Natural killer cell (primary cell): ENCODE measurements around the gene UBTD1. TPM values are rescaled to one million over a fixed set of nuclear protein-coding genes. Genes with fewer than 3 reads are reported as not detected.

Experiments used
- ATAC-seq, 3 donors: fragments of 150-1000 bp in 2 of 3; fragments of 200-7000 bp in 1 of 3; cut with Tn5 transposase; 1 replicate in 1 of 3; 2 replicates in 2 of 3; pipeline ENCODE4 v1.10.0; 2021; ENCODE audit warnings: mild to moderate bottlenecking in 2 of 3, moderate library complexity in 2 of 3
- DNase-seq, 2 donors: peaks; one replicate each; pipeline versions ENCODE4 v3.0.0 to v3.0.0-alpha.2; 2013 to 2021; ENCODE audit warnings: mixed read lengths in 1 of 2
- H3K27ac ChIP-seq: one replicate; pipeline ENCODE4 v1.5.1; 2013; ENCODE audit warnings: mild to moderate bottlenecking, low read length
- H3K27me3 ChIP-seq: one replicate; pipeline ENCODE4 v1.6.1; 2013; ENCODE audit warnings: low read length; ENCODE audit not compliant: control insufficient read depth, insufficient read depth
- H3K36me3 ChIP-seq: one replicate; pipeline ENCODE4 v1.6.1; 2013; ENCODE audit warnings: low read length; ENCODE audit not compliant: control insufficient read depth, insufficient read depth
- H3K4me1 ChIP-seq: one replicate; pipeline ENCODE4 v1.6.1; 2013; ENCODE audit warnings: low read length; ENCODE audit not compliant: control insufficient read depth, insufficient read depth
- H3K4me3 ChIP-seq: one replicate; pipeline ENCODE4 v1.5.1; 2013; ENCODE audit warnings: low read length
- H3K9me3 ChIP-seq: one replicate; pipeline ENCODE4 v1.6.1; 2013; ENCODE audit warnings: low read length; ENCODE audit not compliant: control insufficient read depth, insufficient read depth
- H3K27ac Mint-ChIP-seq, 2 donors: one replicate each; pipeline ENCODE4 v1.8.0; 2022; ENCODE audit warnings: mild to moderate bottlenecking in 2 of 2, mixed read lengths in 2 of 2, moderate library complexity in 1 of 2
- H3K27me3 Mint-ChIP-seq, 2 donors: one replicate each; pipeline ENCODE4 v1.8.0; 2022; ENCODE audit warnings: low read depth in 2 of 2, mixed read lengths in 2 of 2
- H3K36me3 Mint-ChIP-seq: one replicate; pipeline ENCODE4 v1.8.0; 2022; ENCODE audit warnings: mixed read lengths
- H3K4me1 Mint-ChIP-seq, 2 donors: one replicate each; pipeline ENCODE4 v1.8.0; 2022; ENCODE audit warnings: mixed read lengths in 2 of 2
- H3K4me3 Mint-ChIP-seq: one replicate; pipeline ENCODE4 v1.8.0; 2022; ENCODE audit warnings: mild to moderate bottlenecking, moderate library complexity, mixed read lengths
- H3K9me3 Mint-ChIP-seq, 2 donors: one replicate each; pipeline ENCODE4 v1.8.0; 2022; ENCODE audit warnings: mixed read lengths in 2 of 2
- CTCF ChIP-seq: fragments of 200-600 bp; IDR thresholded peaks from one replicate; pipeline ENCODE4 v1.8.0; 2022; ENCODE audit warnings: antibody characterized with exemption
- WGBS: methylation state at CpG from one replicate; pipeline ENCODE4 v1.1.7; 2013; ENCODE audit warnings: missing lambda C conversion rate; ENCODE audit not compliant: insufficient coverage; 5-methylcytosine and 5-hydroxymethylcytosine counted together
- intact Hi-C: fragments of 100-400 bp; cut with micrococcal nuclease; formaldehyde crosslinking; loops from one replicate; pipeline ENCODE4 v1.14.2; 2022
- total RNA-seq, 4 donors: library from RNA; stranded (reverse); fragments of 120-200 nt in 1 of 4; gene quantifications; one replicate each; pipeline versions ENCODE4 v1.2.3 to v1.2.4, GENCODE V29; 2013 to 2022

UBTD1 gene
- total RNA-seq, 3 donors from 2014 or later (not counting 1 experiment from before 2014, with no cell fraction given), result 0.70 to 1.1 (median 0.75) TPM

- TF ChIP-seq CTCF, result no peak
- H3K36me3 Mint-ChIP-seq, result peaks cover 3% of the 10 kb centered on the region
- no peak for ATAC-seq
- DNase-seq, result no peak
- no peaks in the 10 kb centered on the region for H3K4me1 ChIP-seq
- H3K36me3 ChIP-seq, result peaks cover 51% of the 10 kb centered on the region
- no peaks in the 10 kb centered on the region for H3K27me3 Mint-ChIP-seq
- peaks cover 3 to 8% of the 10 kb centered on the region in 2 donors for H3K4me1 Mint-ChIP-seq
- H3K27ac ChIP-seq, result no peak overlapping the region
- H3K4me3 Mint-ChIP-seq, result no peak overlapping the region
- no peaks in the 10 kb centered on the region for H3K9me3 Mint-ChIP-seq
- no peaks in the 10 kb centered on the region for H3K9me3 ChIP-seq
- intact Hi-C loops, result no loop called here
- H3K27ac Mint-ChIP-seq, result no peak overlapping the region
- H3K27me3 ChIP-seq, result no peaks in the 10 kb centered on the region
- H3K4me3 ChIP-seq, result no peak overlapping the region
- 100% methylated on average over 1 of the region's 1 CpG for WGBS
These were observed 16.3 kb upstream of the UBTD1 start for GRCh38 chr10:97482381-97482780.

- H3K36me3 Mint-ChIP-seq, result no peaks in the 10 kb centered on the region
- Histone ChIP-seq H3K27me3 (no peaks in the 10 kb centered on the region), H3K9me3 (no peaks in the 10 kb centered on the region), H3K4me1 (no peaks in the 10 kb centered on the region), H3K27ac (no peak overlapping the region), H3K4me3 (no peak overlapping the region), H3K36me3 (peaks cover 40% of the 10 kb centered on the region)
- H3K4me1 Mint-ChIP-seq, result peaks cover 3 to 8% of the 10 kb centered on the region in 2 donors
- 96% methylated on average over 3 of the region's 3 CpGs for WGBS
- DNase-seq (no peak), ATAC-seq (no peak)
- H3K9me3 Mint-ChIP-seq, result no peaks in the 10 kb centered on the region
- H3K27ac Mint-ChIP-seq, result no peak overlapping the region
- no peak for TF ChIP-seq CTCF
- H3K27me3 Mint-ChIP-seq, result no peaks in the 10 kb centered on the region
- intact Hi-C loops, result no loop called here
- H3K4me3 Mint-ChIP-seq, result no peak overlapping the region
These were observed 15.2 kb upstream of the UBTD1 start for GRCh38 chr10:97483506-97483905.

- ATAC-seq, result no peak
- H3K36me3 ChIP-seq, result peaks cover 38% of the 10 kb centered on the region
These were observed 14.8 kb upstream of the UBTD1 start for GRCh38 chr10:97483921-97484320.

More at GRCh38 chr10:97483921-97484320, 14.8 kb upstream of the UBTD1 start:
- intact Hi-C loops, result no loop called here
- Histone ChIP-seq H3K4me3 (no peak overlapping the region), H3K27me3 (no peaks in the 10 kb centered on the region), H3K9me3 (no peaks in the 10 kb centered on the region), H3K4me1 (no peaks in the 10 kb centered on the region), H3K27ac (no peak overlapping the region)
- H3K27ac Mint-ChIP-seq, result no peak overlapping the region
- no peaks in the 10 kb centered on the region for H3K27me3 Mint-ChIP-seq
- WGBS, result 94% methylated on average over 1 of the region's 1 CpG
- no peak for TF ChIP-seq CTCF
- H3K36me3 Mint-ChIP-seq, result no peaks in the 10 kb centered on the region
- DNase-seq, result no peak
- H3K4me3 Mint-ChIP-seq, result no peak overlapping the region
- H3K9me3 Mint-ChIP-seq, result no peaks in the 10 kb centered on the region
- peaks cover 5 to 8% of the 10 kb centered on the region in 2 donors for H3K4me1 Mint-ChIP-seq
